Left ventricle myocardium superior (tissue), 1 donor: ENCODE measurements around the gene DDX46. TPM values are rescaled to one million over a fixed set of nuclear protein-coding genes. Genes with fewer than 3 reads are reported as not detected.
"Not testable (repeated sequence)": the region's sequence is repeated elsewhere in the genome, so short reads cannot be mapped to it uniquely, and the experiment has no call there.

Source experiments
- ATAC-seq: fragments of 200-7000 bp; cut with Tn5 transposase; one replicate; pipeline ENCODE4 v1.9.1; 2020; ENCODE audit warnings: mild to moderate bottlenecking, moderate library complexity
- DNase-seq: peaks from one replicate; pipeline ENCODE4 v3.0.0-alpha.2; 2020
- intact Hi-C: fragments of 100-400 bp; cut with micrococcal nuclease; formaldehyde crosslinking; loops from one replicate; pipeline ENCODE4 v1.11.0; 2022
- long read RNA-seq: library from polyadenylated mRNA; unstranded; transcript quantifications from one replicate; pipeline ENCODE4 v2.0.0, GENCODE V29; 2021
- total RNA-seq: library from RNA; stranded (reverse); fragmentation: NEBNext Ultra II Directional; extraction: Animal tissue kit (Norgen Biotek cat#: 25700); gene quantifications from one replicate; pipeline ENCODE4 v1.2.1, GENCODE V29; 2021
- donor health status: DM: no; HTN: yes; CAD: no; lungs with severe emphysema.

The DDX46 gene, protein sequence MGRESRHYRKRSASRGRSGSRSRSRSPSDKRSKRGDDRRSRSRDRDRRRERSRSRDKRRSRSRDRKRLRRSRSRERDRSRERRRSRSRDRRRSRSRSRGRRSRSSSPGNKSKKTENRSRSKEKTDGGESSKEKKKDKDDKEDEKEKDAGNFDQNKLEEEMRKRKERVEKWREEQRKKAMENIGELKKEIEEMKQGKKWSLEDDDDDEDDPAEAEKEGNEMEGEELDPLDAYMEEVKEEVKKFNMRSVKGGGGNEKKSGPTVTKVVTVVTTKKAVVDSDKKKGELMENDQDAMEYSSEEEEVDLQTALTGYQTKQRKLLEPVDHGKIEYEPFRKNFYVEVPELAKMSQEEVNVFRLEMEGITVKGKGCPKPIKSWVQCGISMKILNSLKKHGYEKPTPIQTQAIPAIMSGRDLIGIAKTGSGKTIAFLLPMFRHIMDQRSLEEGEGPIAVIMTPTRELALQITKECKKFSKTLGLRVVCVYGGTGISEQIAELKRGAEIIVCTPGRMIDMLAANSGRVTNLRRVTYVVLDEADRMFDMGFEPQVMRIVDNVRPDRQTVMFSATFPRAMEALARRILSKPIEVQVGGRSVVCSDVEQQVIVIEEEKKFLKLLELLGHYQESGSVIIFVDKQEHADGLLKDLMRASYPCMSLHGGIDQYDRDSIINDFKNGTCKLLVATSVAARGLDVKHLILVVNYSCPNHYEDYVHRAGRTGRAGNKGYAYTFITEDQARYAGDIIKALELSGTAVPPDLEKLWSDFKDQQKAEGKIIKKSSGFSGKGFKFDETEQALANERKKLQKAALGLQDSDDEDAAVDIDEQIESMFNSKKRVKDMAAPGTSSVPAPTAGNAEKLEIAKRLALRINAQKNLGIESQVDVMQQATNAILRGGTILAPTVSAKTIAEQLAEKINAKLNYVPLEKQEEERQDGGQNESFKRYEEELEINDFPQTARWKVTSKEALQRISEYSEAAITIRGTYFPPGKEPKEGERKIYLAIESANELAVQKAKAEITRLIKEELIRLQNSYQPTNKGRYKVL
- 32.8 TPM for total RNA-seq
- long read RNA-seq, full-length matches to known transcripts: 9 of 31 reads
- long read RNA-seq, partial matches to known transcripts: 22 of 31 reads
- long read RNA-seq, other reads (novel, unspliced or antisense): 0 of 31 reads

DNA sequence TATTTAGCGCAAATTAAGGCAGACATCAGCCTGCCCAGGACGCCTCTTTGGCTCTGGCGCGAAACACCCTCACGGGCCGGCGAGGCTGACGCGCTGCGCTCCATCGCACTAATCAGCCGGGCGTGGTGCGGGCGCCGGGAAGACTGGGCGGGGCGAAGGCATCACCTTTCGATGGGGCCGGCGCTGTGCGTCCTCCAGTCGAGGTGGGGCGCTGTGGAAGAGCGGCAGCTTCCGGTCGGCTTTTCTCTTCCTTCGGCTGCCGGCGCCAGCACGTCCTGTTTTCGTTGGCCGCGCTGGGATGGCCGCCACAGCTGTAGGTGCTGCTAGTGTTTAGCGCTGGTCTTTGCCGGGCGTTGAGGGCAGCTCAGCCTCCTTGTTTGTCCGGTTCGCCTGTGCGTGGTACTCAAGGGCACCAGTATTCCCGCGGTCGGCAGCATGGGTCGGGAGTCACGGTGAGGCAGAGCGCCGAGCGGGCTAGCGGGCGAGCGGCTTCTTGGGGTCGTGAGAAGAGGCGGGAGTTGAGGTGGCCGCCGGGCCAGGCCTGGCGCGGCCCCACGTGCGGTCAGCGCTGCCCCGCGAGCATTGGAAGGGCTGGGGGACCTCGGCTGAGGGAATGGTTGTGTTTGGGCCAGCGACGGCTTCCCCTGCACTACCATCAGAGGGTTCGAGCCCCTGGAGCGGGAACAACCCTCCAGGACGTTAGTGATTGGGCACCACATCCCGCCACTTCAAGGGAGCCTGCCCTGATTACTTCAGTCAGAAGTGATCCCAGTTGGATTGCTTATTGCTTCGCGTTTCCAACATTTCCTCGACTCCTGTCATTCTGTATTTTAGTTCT lies at the start of gene DDX46:
DDX46 (plus strand) TSS at position 276 of the 838 bp plus-strand sequence; CDS start at position 436, 160 bp downstream.
- intact Hi-C loops: no loop called here
- DNase-seq (peak; percentile 95), ATAC-seq (peak; percentile 99)

GRCh38 chr5:134714120-134714519 lies 44.5 kb upstream of the DDX46 start:
- ATAC-seq (no peak), DNase-seq (no peak)
- intact Hi-C loops: no loop called here

DNA sequence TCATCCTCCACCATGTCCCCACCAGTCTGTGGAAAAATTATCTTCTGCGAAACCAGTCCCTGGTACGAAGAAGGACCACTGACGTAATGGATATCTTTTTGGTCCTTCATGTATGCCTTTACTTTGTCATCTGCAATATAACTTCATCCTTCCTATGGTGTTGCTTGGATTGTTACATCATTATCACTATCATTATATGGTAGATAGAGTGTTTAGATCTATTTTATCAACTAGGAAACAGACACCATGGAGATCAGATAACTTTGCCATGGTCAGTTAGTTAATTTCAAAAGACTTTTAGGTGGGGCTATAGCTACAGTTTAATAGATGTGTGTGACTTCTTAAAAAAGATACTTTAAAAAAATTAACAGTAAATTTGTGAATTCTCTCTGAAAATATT lies 44.0 kb upstream of the DDX46 start:
- ATAC-seq: no peak
- no peak for DNase-seq
- intact Hi-C loops: no loop called here

- DNase-seq, intact Hi-C loops, ATAC-seq: not testable (repeated sequence)
Observed at GRCh38 chr5:134715466-134715865, 43.1 kb upstream of the DDX46 start.

GRCh38 chr5:134724872-134725271 lies 33.7 kb upstream of the DDX46 start:
- intact Hi-C loops: no loop called here
- no peak for ATAC-seq
- DNase-seq: no peak

GRCh38 chr5:134732819-134733218 lies 25.8 kb upstream of the DDX46 start:
- intact Hi-C loops: no loop called here
- ATAC-seq (no peak), DNase-seq (no peak)

- DNase-seq: no peak
- intact Hi-C loops: no loop called here
Observed at GRCh38 chr5:134735243-134735642, 23.3 kb upstream of the DDX46 start.

DNA sequence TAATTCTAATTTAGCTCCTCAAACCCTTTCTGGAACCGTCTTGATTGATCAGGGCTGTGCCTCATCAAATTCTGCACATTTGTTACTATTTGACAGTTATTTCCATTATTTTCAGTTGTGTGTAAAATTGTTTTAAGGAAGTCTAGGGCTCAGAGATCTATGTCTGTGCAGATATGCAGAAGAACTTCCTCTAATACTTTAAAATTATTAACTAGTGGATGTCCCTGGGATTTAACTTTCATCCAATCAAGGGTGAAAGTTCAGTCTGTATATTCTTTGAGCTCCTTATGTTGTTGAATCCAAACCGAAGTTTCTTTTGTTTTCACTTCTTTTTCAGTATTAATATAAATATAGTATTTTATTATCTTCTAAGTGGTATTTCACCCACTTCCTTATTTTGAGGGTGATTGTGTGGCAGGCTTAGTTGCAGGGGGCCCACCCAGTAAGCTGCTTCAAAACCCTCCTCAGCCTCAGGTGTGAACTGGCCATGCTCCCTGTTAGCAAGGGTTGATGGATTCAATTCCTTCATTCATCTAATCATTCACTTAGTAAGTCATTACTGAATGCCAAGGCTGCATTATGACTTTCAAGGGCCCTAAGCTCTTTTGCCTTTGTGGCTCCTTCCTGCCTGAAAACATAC lies 22.3 kb upstream of the DDX46 start:
- DNase-seq: no peak
- no peak for ATAC-seq
- intact Hi-C loops: no loop called here

More at GRCh38 chr5:134735243-134735642, 23.3 kb upstream of the DDX46 start:
- no peak for ATAC-seq

DNA sequence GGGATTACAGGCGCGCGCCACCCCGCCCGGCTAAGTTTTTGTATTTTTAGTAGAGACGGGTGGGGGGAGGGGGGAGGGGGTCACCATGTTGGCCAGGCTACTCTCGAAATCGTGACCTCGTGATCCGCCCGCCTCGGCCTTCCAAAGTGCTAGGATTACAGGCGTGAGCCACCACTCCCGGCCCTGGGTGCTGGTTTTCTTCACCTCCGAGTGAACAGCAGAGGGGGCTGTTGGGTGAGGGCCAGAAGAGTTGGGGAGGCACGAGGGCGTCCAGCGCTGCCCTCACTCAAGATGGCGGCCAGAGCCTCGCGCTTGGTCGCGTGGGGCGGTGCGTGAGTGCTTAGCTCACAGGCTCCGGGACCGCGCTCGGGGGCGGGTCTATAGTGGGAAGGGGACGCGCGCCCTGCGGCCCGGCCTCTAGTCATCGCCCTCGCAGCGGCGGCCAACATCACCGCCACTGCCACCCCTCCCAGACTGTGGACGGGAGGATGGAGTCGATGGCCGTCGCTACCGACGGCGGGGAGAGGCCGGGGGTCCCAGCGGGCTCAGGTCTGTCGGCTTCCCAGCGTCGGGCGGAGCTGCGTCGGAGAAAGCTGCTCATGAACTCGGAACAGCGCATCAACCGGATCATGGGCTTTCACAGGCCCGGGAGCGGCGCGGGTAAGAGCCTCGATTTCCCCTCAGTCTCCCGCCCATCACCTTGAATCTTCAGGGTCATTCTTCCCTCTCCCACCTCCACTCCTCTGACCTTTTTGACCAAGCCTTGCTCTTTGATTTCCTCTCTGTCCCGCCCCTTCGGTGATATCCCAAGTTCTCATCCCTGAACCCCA lies 20.2 kb upstream of the DDX46 start, which contains the start of gene CAMLG:
CAMLG (plus strand) TSS at position 416 of the 830 bp plus-strand sequence; CDS start at position 489, 73 bp downstream.
- ATAC-seq (peak; percentile 99), DNase-seq (peak; percentile 99)
- intact Hi-C loops: no loop called here

GRCh38 chr5:134738963-134739661 lies 19.5 kb upstream of the DDX46 start:
- intact Hi-C loops: no loop called here
- DNase-seq (no peak), ATAC-seq (peak; percentile 16)

DNA sequence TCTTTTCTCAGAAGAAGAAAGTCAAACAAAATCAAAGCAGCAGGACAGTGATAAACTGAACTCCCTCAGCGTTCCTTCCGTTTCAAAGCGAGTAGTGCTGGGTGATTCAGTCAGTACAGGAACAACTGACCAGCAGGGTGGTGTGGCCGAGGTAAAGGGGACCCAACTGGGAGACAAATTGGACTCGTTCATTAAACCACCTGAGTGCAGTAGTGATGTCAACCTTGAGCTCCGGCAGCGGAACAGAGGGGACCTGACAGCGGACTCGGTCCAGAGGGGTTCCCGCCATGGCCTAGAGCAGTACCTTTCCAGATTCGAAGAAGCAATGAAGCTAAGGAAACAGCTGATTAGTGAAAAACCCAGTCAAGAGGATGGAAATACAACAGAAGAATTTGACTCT lies 17.5 kb upstream of the DDX46 start:
- ATAC-seq: no peak
- DNase-seq: no peak
- intact Hi-C loops: no loop called here

DNA sequence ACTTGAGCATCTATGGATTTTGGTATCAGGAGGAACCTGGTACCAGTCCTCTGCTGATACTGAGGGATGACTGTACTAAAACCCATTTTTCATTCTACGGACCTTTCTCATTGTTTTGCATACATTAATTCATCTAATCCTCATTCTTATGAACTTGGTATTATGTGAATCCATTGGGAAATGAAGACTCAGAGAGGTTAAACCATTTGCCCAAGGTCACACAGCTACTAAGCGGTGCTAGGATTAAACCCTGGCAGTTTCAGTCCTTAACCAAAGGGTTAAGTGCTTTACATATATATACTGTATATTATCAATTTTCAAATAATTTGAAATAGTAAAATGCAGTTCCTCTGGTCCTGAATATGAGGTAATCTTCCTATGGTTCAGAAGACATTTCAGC lies 16.4 kb upstream of the DDX46 start:
- intact Hi-C loops: no loop called here
- DNase-seq: no peak
- ATAC-seq: no peak

GRCh38 chr5:134749415-134749814 lies 9.2 kb upstream of the DDX46 start:
- DNase-seq (no peak), ATAC-seq (no peak)
- intact Hi-C loops: no loop called here

DNA sequence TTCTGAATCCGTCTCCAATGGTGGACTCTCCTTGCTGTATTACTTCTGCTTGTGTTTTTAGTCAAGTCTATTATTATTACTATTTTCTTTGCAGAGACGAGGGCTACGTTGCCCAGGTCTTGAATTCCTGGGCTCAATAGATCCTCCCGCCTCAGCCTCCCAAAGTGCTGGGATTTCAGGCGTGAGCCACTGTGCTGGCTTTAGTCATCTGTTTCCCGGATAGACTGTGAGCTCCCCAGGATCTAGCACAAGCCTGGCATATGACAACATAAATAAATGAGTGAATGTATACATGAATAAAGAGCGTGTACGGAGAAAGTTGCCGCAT lies 439 bp upstream of the DDX46 start:
- ATAC-seq (no peak), DNase-seq (no peak)
- intact Hi-C loops: no loop called here

DNA sequence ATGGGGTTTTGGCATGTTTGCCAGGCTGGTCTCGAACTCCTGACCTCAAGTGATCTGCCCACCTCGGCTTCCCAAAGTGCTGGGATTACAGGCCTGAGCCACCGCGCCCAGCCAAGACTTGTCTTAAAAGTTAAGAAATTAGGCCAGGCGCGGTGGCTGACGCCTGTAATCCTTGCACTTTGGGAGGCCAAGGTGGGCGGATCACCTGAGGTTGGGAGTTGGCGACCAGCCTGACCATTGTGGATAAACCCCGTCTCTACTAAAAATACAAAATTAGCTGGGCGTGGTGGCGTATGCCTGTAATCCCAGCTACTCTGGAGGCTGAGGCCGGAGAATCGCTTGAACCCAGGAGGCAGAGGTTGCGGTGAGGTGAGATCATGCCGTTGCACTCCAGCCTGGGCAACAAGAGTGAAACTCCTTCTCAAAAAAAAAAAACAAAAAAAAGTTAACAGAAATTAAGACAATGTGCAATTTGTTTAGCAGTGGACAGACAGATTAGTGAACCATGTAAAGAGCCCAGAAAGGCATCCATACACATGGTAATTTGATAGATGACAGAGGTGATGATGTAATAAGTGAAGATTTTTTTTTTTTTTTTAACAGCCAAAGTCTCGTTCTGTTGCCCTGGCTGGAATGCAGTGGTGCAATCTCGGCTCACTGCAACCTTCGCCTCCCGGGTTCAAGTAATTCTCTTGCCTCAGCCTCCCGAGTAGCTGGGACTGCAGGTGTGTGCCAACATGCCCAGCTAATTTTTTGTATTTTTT lies 9.1 kb downstream of the DDX46 start:
- DNase-seq, ATAC-seq, intact Hi-C loops: not testable (repeated sequence)

DNA sequence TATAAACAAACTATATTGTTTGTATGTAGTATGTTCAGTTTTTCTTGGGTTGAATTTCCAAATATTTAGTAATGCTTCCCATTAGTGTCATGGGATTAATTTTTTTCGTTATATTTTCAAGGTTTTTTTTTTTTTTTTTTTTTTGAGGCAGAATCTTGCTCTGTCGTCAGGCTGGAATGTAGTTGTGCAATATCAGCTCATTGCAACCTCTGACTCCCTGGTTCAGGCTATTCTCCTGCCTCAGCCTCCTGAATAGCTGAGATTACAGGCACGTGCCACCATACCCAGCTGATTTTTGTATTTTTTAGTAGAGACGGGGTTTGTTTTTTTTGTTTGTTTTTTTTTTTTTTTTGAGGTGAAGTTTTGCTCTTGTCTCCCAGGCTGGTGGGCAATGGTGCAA lies 10.6 kb downstream of the DDX46 start:
- intact Hi-C loops: no loop called here
- ATAC-seq: no peak
- DNase-seq: no peak
